OCI-LY1 (cell line): ENCODE results near the gene KLHL40.

Experiments
- H2AFZ ChIP-seq: fragments of 200-600 bp; sonication (generic), shearing (Covaris generic); 2 replicates; pipeline ENCODE4 v1.6.0; 2014; ENCODE audit warnings: antibody characterized with exemption, mild to moderate bottlenecking, low read length
- H3F3A ChIP-seq: fragments of 200-600 bp; sonication (generic), shearing (Covaris generic); 2 replicates; pipeline ENCODE4 v1.6.0; 2014; ENCODE audit warnings: mild to moderate bottlenecking, antibody characterized with exemption, low read length, moderate library complexity; ENCODE audit not compliant: insufficient read depth
- H3K27ac ChIP-seq: fragments of 200-600 bp; sonication (generic); 2 replicates; pipeline ENCODE4 v1.5.1; 2014; ENCODE audit warnings: low read length, mixed run types, mild to moderate bottlenecking, low read depth; ENCODE audit not compliant: poor library complexity, severe bottlenecking
- H3K27me3 ChIP-seq: fragments of 200-600 bp; sonication (generic); 2 replicates; pipeline ENCODE4 v1.6.0; 2014; ENCODE audit warnings: antibody characterized with exemption, mild to moderate bottlenecking, low read length, moderate library complexity; ENCODE audit not compliant: insufficient read depth
- H3K36me3 ChIP-seq: fragments of 200-600 bp; sonication (generic); 2 replicates; pipeline ENCODE4 v1.6.1; 2014; ENCODE audit warnings: mild to moderate bottlenecking, antibody characterized with exemption, low read length, moderate library complexity, mixed read lengths; ENCODE audit not compliant: insufficient read depth
- H3K4me1 ChIP-seq: fragments of 200-600 bp; sonication (generic); 2 replicates; pipeline ENCODE4 v1.5.1; 2014; ENCODE audit warnings: mild to moderate bottlenecking, low read length, moderate library complexity; ENCODE audit not compliant: insufficient read depth, severe bottlenecking
- H3K4me2 ChIP-seq: fragments of 200-600 bp; sonication (generic), shearing (Covaris generic); 2 replicates; pipeline ENCODE4 v1.6.1; 2014; ENCODE audit warnings: low read length
- H3K4me3 ChIP-seq: fragments of 200-600 bp; sonication (generic); 2 replicates; pipeline ENCODE4 v1.5.1; 2014; ENCODE audit warnings: low read length, low read depth, mild to moderate bottlenecking, mixed read lengths; ENCODE audit not compliant: poor library complexity, severe bottlenecking
- H3K79me2 ChIP-seq: fragments of 200-600 bp; shearing (Covaris generic); 2 replicates; pipeline ENCODE4 v1.6.1; 2016; ENCODE audit warnings: mixed run types, low read length, mixed read lengths; ENCODE audit not compliant: insufficient read depth
- H3K9ac ChIP-seq: fragments of 200-600 bp; sonication (generic), shearing (Covaris generic); 2 replicates; pipeline ENCODE4 v1.6.1; 2014; ENCODE audit warnings: mild to moderate bottlenecking, low read length, mixed read lengths
- H3K9me2 ChIP-seq: fragments of 200-600 bp; sonication (generic), shearing (Covaris generic); 2 replicates; pipeline ENCODE4 v1.6.1; 2014; ENCODE audit warnings: low read depth, mild to moderate bottlenecking, low read length, mixed read lengths
- H3K9me3 ChIP-seq: fragments of 200-600 bp; shearing (Covaris generic); 2 replicates; pipeline ENCODE4 v1.6.1; 2014; ENCODE audit warnings: low read length, mixed read lengths
- H4K20me1 ChIP-seq: fragments of 200-600 bp; sonication (generic), shearing (Covaris generic); 2 replicates; pipeline ENCODE4 v1.6.0; 2016; ENCODE audit warnings: mild to moderate bottlenecking, low read length; ENCODE audit not compliant: insufficient read depth
- CTCF ChIP-seq: fragments of 200-600 bp; sonication (generic), shearing (Covaris generic); IDR thresholded peaks from 2 replicates; pipeline ENCODE4 v1.5.1; 2017; ENCODE audit warnings: mild to moderate bottlenecking, antibody characterized with exemption, low read length, moderate library complexity, mixed read lengths
- EZH2 ChIP-seq: fragments of 200-600 bp; sonication (generic), shearing (Covaris generic); IDR thresholded peaks from 2 replicates; pipeline ENCODE4 v1.8.0; 2017; ENCODE audit warnings: borderline replicate concordance, mixed run types, mild to moderate bottlenecking, antibody characterized with exemption, low read length, moderate library complexity, mixed read lengths

Gene KLHL40

GRCh38 chr3:42710323-42711021 lies 25.1 kb downstream of the KLHL40 start:
- no peaks in the 10 kb centered on the region for H3K9me3 ChIP-seq
- no peaks in the 10 kb centered on the region for H3K79me2 ChIP-seq
- no peak overlapping the region for H3K4me2 ChIP-seq
- H3K4me1 ChIP-seq, result no peaks in the 10 kb centered on the region
- H4K20me1 ChIP-seq, result no peaks in the 10 kb centered on the region
- no peak for TF ChIP-seq CTCF
- TF ChIP-seq EZH2, result no peak
- no peak overlapping the region for H3K9ac ChIP-seq
- no peak overlapping the region for H2AFZ ChIP-seq
- H3K27ac ChIP-seq, result no peak overlapping the region
- no peaks in the 10 kb centered on the region for H3F3A ChIP-seq
- H3K27me3 ChIP-seq, result no peaks in the 10 kb centered on the region
- H3K4me3 ChIP-seq, result no peak overlapping the region
- no peaks in the 10 kb centered on the region for H3K36me3 ChIP-seq
- H3K9me2 ChIP-seq, result no peaks in the 10 kb centered on the region

GRCh38 chr3:42711491-42712343 lies 26.4 kb downstream of the KLHL40 start:
- Histone ChIP-seq H3K27me3 (no peaks in the 10 kb centered on the region), H3K4me1 (no peaks in the 10 kb centered on the region)

DNA sequence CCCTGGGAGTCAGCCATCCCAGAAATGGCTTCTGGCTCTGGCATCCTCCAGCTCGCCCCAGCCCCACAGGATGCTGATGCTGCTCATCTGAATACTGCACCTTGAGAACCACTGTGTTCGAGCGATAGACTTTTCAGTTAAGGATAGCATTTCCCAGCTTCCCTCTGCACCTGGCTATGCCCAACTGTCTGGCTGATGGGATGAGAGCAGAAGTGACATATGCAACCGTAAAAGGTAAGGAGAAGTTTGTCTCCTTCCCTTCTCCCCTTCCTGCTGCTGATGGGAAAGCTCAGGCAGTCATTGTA lies 27.0 kb downstream of the KLHL40 start:
- H3K4me3 ChIP-seq, result no peak overlapping the region
- no peaks in the 10 kb centered on the region for H3K27me3 ChIP-seq
- H3K27ac ChIP-seq, result no peak overlapping the region
- no peak overlapping the region for H3K9ac ChIP-seq
- no peaks in the 10 kb centered on the region for H3K9me2 ChIP-seq
- H3K9me3 ChIP-seq, result no peaks in the 10 kb centered on the region
- no peak overlapping the region for H2AFZ ChIP-seq
- no peaks in the 10 kb centered on the region for H4K20me1 ChIP-seq
- H3K36me3 ChIP-seq, result no peaks in the 10 kb centered on the region
- no peaks in the 10 kb centered on the region for H3F3A ChIP-seq
- H3K4me1 ChIP-seq, result no peaks in the 10 kb centered on the region
- H3K4me2 ChIP-seq, result no peak overlapping the region
- TF ChIP-seq CTCF, result no peak
- no peak for TF ChIP-seq EZH2
- no peaks in the 10 kb centered on the region for H3K79me2 ChIP-seq

More at GRCh38 chr3:42711491-42712343, 26.4 kb downstream of the KLHL40 start:
- H3K4me2 ChIP-seq, result no peak overlapping the region
- H3F3A ChIP-seq, result no peaks in the 10 kb centered on the region
- H3K27ac ChIP-seq, result no peak overlapping the region
- H3K36me3 ChIP-seq, result no peaks in the 10 kb centered on the region
- H4K20me1 ChIP-seq, result no peaks in the 10 kb centered on the region
- H3K79me2 ChIP-seq, result no peaks in the 10 kb centered on the region
- H2AFZ ChIP-seq, result no peak overlapping the region
- no peak overlapping the region for H3K9ac ChIP-seq
- TF ChIP-seq EZH2 (no peak), CTCF (no peak)
- no peaks in the 10 kb centered on the region for H3K9me2 ChIP-seq
- no peak overlapping the region for H3K4me3 ChIP-seq
- no peaks in the 10 kb centered on the region for H3K9me3 ChIP-seq
